SH-SY5Y (cell line): ENCODE measurements around the gene RAPGEF1.

Experiments used
- GATA2 ChIP-seq: IDR thresholded peaks from 2 replicates; pipeline ENCODE4 v1.6.1; 2011; ENCODE audit warnings: mild to moderate bottlenecking, low read depth, low read length
- GATA3 ChIP-seq: IDR thresholded peaks from 2 replicates; pipeline ENCODE4 v1.6.1; 2011; ENCODE audit warnings: low read depth, mild to moderate bottlenecking, low read length, moderate library complexity

- TF ChIP-seq GATA2 = no peak
- TF ChIP-seq GATA3 = no peak
Observed at GRCh38 chr9:131617611-131618010, 122.3 kb downstream of the RAPGEF1 start.
